ENCODE measurements around the gene WASF1.
A peak's percentile ranks its signal among the peaks of the same experiment; 100 is the strongest.

The WASF1 gene

DNA sequence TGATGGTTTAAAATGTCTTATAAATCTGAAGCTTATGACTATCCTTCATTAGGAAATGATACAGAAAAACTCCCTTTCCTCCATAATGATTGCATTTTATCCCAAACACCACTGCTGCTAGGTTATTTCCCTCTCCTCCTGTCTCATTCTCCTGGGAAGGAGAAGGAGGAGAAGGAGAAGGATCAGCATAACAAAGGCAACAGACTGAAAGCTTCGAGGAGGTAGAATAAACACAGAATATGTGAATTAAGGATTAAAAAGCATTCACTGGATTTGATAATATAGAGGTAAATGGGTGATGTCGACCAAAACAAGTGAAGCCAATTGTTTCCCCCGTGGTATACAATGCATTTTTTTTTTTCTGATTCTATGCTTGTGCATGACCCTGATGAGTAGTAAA, 82.0 kb downstream of the WASF1 start:
- TF ChIP-seq, protein P1, sequence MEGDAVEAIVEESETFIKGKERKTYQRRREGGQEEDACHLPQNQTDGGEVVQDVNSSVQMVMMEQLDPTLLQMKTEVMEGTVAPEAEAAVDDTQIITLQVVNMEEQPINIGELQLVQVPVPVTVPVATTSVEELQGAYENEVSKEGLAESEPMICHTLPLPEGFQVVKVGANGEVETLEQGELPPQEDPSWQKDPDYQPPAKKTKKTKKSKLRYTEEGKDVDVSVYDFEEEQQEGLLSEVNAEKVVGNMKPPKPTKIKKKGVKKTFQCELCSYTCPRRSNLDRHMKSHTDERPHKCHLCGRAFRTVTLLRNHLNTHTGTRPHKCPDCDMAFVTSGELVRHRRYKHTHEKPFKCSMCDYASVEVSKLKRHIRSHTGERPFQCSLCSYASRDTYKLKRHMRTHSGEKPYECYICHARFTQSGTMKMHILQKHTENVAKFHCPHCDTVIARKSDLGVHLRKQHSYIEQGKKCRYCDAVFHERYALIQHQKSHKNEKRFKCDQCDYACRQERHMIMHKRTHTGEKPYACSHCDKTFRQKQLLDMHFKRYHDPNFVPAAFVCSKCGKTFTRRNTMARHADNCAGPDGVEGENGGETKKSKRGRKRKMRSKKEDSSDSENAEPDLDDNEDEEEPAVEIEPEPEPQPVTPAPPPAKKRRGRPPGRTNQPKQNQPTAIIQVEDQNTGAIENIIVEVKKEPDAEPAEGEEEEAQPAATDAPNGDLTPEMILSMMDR (IDR thresholded peaks at IDR 0.05; ENCODE audit: low read depth, low read length), result no peak
- H3K4me3 ChIP-seq (ENCODE audit: low read depth, low read length), result no peak overlapping the region
- in situ Hi-C loops (cut with HindIII; ENCODE audit: low sequenced_read_pairs), result no loop called here
- DNase-seq (ENCODE audit: low read depth, low spot score), result peak; percentile 4

DNA sequence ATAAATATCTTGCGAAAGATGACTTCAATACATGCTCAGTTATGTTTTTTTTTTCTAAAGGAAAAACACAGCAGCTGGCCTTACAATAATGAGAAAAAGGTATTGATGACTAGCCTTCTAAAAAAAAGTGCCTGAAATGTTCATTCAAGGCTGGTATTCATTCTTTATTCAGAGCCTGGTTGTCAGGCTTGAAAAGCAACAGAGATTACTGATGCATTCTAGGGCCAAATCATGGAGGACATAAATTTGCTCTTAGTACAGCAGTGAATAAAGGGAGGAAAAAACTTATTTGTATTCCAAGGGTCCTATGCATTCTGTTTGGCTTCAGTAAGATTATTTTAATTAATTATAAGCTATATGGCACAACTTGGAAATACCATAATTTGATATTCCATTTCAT, 83.5 kb downstream of the WASF1 start:
- TF ChIP-seq, protein P1 (IDR thresholded peaks at IDR 0.05; ENCODE audit: low read depth, low read length), result no peak
- DNase-seq (ENCODE audit: low read depth, low spot score), result no peak
- in situ Hi-C loops (cut with HindIII; ENCODE audit: low sequenced_read_pairs), result no loop called here
- no peak overlapping the region for H3K4me3 ChIP-seq (ENCODE audit: low read depth, low read length)

DNA sequence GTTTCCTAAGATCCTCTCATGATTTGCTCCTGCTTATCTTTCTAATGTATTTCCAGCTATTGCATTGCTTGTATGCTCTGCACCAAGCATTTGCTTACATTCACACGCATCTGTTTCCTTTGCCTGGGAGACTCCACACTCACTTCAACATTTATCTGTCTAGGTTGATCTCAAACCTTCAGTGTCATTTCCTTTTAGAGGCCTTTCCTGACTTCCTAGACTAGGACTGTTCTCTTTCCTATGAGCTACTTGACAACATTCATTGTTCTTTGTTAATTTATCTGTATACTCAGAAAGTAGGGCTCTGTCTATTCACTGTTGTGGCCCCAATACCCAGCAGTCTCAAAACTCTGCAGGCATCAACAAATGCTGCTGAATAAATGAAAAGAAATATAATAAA, 84.4 kb downstream of the WASF1 start:
- TF ChIP-seq, protein P1 (IDR thresholded peaks at IDR 0.05; ENCODE audit: low read depth, low read length), result no peak
- in situ Hi-C loops (cut with HindIII; ENCODE audit: low sequenced_read_pairs), result no loop called here
- no peak overlapping the region for H3K4me3 ChIP-seq (ENCODE audit: low read depth, low read length)
- no peak for DNase-seq (ENCODE audit: low read depth, low spot score)

DNA sequence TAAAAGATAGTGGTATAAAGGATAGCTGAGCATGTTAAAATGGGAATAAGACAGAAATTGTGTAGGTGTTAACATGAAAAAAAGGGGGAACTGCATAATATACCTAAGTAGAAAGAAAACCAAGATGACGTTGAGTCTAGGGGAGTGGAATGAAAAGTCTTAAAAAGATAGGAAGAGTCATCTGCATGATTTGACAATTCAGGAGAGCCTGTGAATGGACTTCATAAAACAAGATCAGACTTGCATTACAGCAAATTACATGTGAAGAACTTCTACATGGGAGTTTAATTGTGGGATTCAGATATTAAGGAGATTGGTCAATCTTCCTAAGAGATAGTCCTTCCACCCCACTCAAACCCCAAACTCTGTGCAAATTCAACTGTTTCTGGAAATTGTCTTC, 85.5 kb downstream of the WASF1 start:
- DNase-seq (ENCODE audit: low read depth, low spot score), result no peak
- TF ChIP-seq, protein P1 (IDR thresholded peaks at IDR 0.05; ENCODE audit: low read depth, low read length), result no peak
- in situ Hi-C loops (cut with HindIII; ENCODE audit: low sequenced_read_pairs), result no loop called here
- no peak overlapping the region for H3K4me3 ChIP-seq (ENCODE audit: low read depth, low read length)

DNA sequence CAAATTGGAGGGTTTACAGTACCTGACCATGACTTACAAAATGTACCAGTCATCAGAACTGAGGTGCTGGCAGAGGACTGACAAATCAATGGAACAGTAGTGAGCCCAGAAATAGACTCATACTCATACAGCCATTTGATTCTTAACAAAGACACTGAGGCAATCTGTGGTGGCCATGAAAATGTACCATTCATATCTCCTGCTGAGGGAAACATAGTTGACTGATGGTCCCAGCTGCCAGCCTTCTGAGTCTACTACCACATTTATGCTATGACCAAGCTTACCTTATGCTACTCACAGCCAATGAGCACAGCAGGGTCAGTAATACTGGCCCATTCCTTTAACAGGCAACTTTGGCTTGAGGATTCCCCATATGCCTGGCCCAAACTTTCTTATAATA, 88.6 kb downstream of the WASF1 start:
- in situ Hi-C loops (cut with HindIII; ENCODE audit: low sequenced_read_pairs), result no loop called here
- no peak for DNase-seq (ENCODE audit: low read depth, low spot score)
- TF ChIP-seq, protein P1 (IDR thresholded peaks at IDR 0.05; ENCODE audit: low read depth, low read length), result no peak

DNA sequence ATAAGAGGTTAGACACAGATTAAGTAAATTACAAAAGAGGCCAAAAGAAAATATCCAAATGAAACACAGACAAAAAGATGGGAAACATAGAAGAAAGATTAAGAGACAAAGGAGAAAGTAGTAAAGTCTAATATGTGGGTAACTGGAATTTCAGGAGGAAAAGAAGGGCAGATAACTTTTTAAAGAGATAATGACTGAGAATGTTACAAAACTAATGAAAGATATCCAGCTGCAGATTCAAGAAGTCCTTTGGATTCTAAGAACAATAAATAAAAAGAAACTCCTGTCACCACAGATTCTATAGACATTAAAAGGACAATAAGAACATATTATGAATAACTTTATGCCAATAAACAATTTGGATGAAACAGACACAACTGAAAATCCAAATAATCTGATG, 90.1 kb downstream of the WASF1 start:
- H3K4me3 ChIP-seq (ENCODE audit: low read depth, low read length), result no peak overlapping the region
- in situ Hi-C loops (cut with HindIII; ENCODE audit: low sequenced_read_pairs), result no loop called here
- DNase-seq (ENCODE audit: low read depth, low spot score), result no peak
- TF ChIP-seq, protein P1 (IDR thresholded peaks at IDR 0.05; ENCODE audit: low read depth, low read length), result no peak

More for the DNA sequence above, 88.6 kb downstream of the WASF1 start:
- H3K4me3 ChIP-seq (ENCODE audit: low read depth, low read length), result no peak overlapping the region

DNA sequence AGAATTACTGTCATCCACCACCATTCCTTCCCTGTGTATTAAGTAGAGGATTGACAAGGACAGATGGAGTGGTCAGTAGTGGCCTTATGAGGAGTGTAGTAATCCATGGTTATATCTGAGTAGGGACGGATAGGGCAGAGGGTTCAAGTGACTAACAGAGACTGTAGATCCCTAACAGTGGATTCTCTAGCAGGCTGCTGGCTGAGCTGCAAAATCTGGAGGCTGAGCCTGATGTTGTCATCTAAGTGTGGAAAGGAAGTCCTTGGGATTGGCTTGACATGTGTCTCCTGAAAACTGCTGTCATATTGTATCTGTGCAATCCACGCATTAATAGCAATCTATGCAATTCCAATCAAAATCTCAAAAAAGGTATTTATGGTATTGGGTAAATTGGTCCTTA, 94.2 kb downstream of the WASF1 start:
- TF ChIP-seq, protein P1 (IDR thresholded peaks at IDR 0.05; ENCODE audit: low read depth, low read length), result no peak
- in situ Hi-C loops (cut with HindIII; ENCODE audit: low sequenced_read_pairs), result no loop called here
- DNase-seq (ENCODE audit: low read depth, low spot score), result no peak
- no peak overlapping the region for H3K4me3 ChIP-seq (ENCODE audit: low read depth, low read length)
